HCT116 (cell line): ENCODE results near the gene NPLOC4.

Experiments used
- CEBPB ChIP-seq: IDR thresholded peaks from 2 replicates; pipeline ENCODE4 v1.6.1; 2012; ENCODE audit warnings: low read depth
- EGR1 ChIP-seq: IDR thresholded peaks from 2 replicates; pipeline ENCODE4 v1.6.1; 2012; ENCODE audit warnings: low read depth
- JUND ChIP-seq: IDR thresholded peaks from 2 replicates; pipeline ENCODE4 v1.6.1; 2012
- POLR2A ChIP-seq: IDR thresholded peaks from 2 replicates; pipeline ENCODE4 v1.7.0; 2011; ENCODE audit warnings: borderline replicate concordance; ENCODE audit not compliant: insufficient read depth, insufficient read length; ENCODE audit errors: extremely low read depth
- POLR2AphosphoS5 ChIP-seq: IDR thresholded peaks from 2 replicates; pipeline ENCODE4 v1.6.1; 2011; ENCODE audit warnings: mild to moderate bottlenecking, low read depth, low read length, moderate library complexity
- RAD21 ChIP-seq: IDR thresholded peaks from 2 replicates; pipeline ENCODE4 v1.6.1; 2012; ENCODE audit warnings: low read depth, mild to moderate bottlenecking
- SP1 ChIP-seq: IDR thresholded peaks from 2 replicates; pipeline ENCODE4 v1.6.1; 2012; ENCODE audit warnings: low read depth
- SRF ChIP-seq: IDR thresholded peaks from 2 replicates; pipeline ENCODE4 v1.6.1; 2012; ENCODE audit warnings: low read depth
- ZBTB33 ChIP-seq: IDR thresholded peaks from 2 replicates; pipeline ENCODE4 v1.6.1; 2011; ENCODE audit warnings: mild to moderate bottlenecking, low read length, moderate library complexity; ENCODE audit not compliant: insufficient replicate concordance; ENCODE audit errors: extremely low read depth
- ZNF274 ChIP-seq: fragments of 200-500 bp; sonication (Bioruptor generic); IDR thresholded peaks from 2 replicates; pipeline ENCODE4 v1.6.1; 2014; ENCODE audit warnings: mild to moderate bottlenecking, low read depth, low read length, inconsistent platforms
- TF ChIP-seq, protein P1 (sequence below), 3 experiments: fragments of 200-600 bp in 1 of 3; sonication (generic) in 1 of 3; IDR thresholded peaks in 2 of 3; conservative IDR thresholded peaks in 1 of 3; 2 replicates each; pipeline ENCODE4 v1.5.1; 2012 to 2017; ENCODE audit warnings: low read depth in 2 of 3, low read length in 2 of 3, antibody characterized with exemption in 1 of 3, borderline replicate concordance in 1 of 3, control low read depth in 1 of 3, mild to moderate bottlenecking in 1 of 3, mixed read lengths in 1 of 3, mixed run types in 1 of 3, moderate library complexity in 1 of 3; ENCODE audit not compliant: insufficient read depth in 1 of 3

GRCh38 chr17:81511554-81511803 is 125.4 kb downstream of the NPLOC4 start:
- TF ChIP-seq CEBPB (no peak), POLR2AphosphoS5 (no peak), RAD21 (no peak), ZNF274 (no peak), ZBTB33 (no peak), POLR2A (no peak), SP1 (no peak), JUND (no peak), EGR1 (no peak), SRF (no peak)
- TF ChIP-seq, protein P1, sequence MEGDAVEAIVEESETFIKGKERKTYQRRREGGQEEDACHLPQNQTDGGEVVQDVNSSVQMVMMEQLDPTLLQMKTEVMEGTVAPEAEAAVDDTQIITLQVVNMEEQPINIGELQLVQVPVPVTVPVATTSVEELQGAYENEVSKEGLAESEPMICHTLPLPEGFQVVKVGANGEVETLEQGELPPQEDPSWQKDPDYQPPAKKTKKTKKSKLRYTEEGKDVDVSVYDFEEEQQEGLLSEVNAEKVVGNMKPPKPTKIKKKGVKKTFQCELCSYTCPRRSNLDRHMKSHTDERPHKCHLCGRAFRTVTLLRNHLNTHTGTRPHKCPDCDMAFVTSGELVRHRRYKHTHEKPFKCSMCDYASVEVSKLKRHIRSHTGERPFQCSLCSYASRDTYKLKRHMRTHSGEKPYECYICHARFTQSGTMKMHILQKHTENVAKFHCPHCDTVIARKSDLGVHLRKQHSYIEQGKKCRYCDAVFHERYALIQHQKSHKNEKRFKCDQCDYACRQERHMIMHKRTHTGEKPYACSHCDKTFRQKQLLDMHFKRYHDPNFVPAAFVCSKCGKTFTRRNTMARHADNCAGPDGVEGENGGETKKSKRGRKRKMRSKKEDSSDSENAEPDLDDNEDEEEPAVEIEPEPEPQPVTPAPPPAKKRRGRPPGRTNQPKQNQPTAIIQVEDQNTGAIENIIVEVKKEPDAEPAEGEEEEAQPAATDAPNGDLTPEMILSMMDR (IDR thresholded peaks at IDR 0.05 in 2 of 3, conservative IDR thresholded peaks at IDR 0.05 in 1 of 3; ENCODE audit: borderline replicate concordance in 1 of 3, insufficient read depth in 1 of 3, low read depth in 2 of 3, low read length in 2 of 3): no peak
